SK-N-SH (cell line): ENCODE data around the gene PIPOX.

Source experiments
- CTCF ChIP-seq: fragments of 200-600 bp; sonication (generic); IDR thresholded peaks from 2 replicates; pipeline ENCODE4 v1.6.1; 2017; ENCODE audit warnings: antibody characterized with exemption, mild to moderate bottlenecking, moderate library complexity
- GATA2 ChIP-seq: sonication (generic); formaldehyde crosslinking; IDR thresholded peaks from 2 replicates; pipeline ENCODE4 v1.5.0; 2020; ENCODE audit warnings: mild to moderate bottlenecking, missing genetic modification reagents
- JUND ChIP-seq: IDR thresholded peaks from 2 replicates; pipeline ENCODE4 v1.4.0; 2012

GRCh38 chr17:29049541-29050145 is 6.7 kb downstream of the PIPOX start:
- TF ChIP-seq JUND, result no peak
- no peak for TF ChIP-seq CTCF
- peak; percentile 89 for TF ChIP-seq GATA2 (CRISPR knock-in tag)
